PC-3 (cell line): ENCODE data around the gene MOK. TPM values are rescaled to one million over a fixed set of nuclear protein-coding genes. Genes with fewer than 3 reads are reported as not detected.

Experiments used
- ATAC-seq: fragments of 200-7000 bp; cut with Tn5 transposase; 2 replicates; pipeline ENCODE4 v1.9.1; 2020; ENCODE audit warnings: mild to moderate bottlenecking, moderate library complexity
- BruUV-seq: library from RNA; stranded (reverse); fragments of 400-500 nt; replicated peaks from 2 replicates; lab custom pipeline; 2021; lab: Mats Ljungman, UMichigan
- CTCF ChIA-PET: fragments of 300-600 bp; sonication (Branson Sonifier 250); formaldehyde crosslinking; loops from one replicate; lab custom pipeline; 2022; ENCODE audit warnings: antibody characterized with exemption; lab: Charles Lee
- POLR2A ChIA-PET: fragments of 300-600 bp; sonication (Branson Sonifier 250); formaldehyde crosslinking; loops from one replicate; lab custom pipeline; 2022; ENCODE audit warnings: antibody characterized with exemption; ENCODE audit not compliant: unreplicated experiment; lab: Charles Lee
- DNase-seq: peaks from one replicate; pipeline ENCODE4 v3.0.0-alpha.2; 2015
- H2AFZ ChIP-seq: fragments of 300-600 bp; sonication (generic); 2 replicates; pipeline ENCODE4 v1.6.0; 2016; ENCODE audit warnings: antibody characterized with exemption, low read length
- H3F3A ChIP-seq: fragments of 300-600 bp; sonication (generic); one replicate; pipeline ENCODE4 v1.6.0; 2017; ENCODE audit warnings: antibody characterized with exemption, low read length, control low read depth, mild to moderate bottlenecking; ENCODE audit not compliant: unreplicated experiment
- H3K27ac ChIP-seq: fragments of 300-600 bp; sonication (generic); 2 replicates; pipeline ENCODE4 v1.5.1; 2016; ENCODE audit warnings: mild to moderate bottlenecking, low read length
- H3K27me3 ChIP-seq: fragments of 300-600 bp; sonication (generic); 2 replicates; pipeline ENCODE4 v1.6.1; 2016; ENCODE audit warnings: low read length, mixed read lengths
- H3K36me3 ChIP-seq: fragments of 300-600 bp; sonication (generic); 2 replicates; pipeline ENCODE4 v1.6.1; 2016; ENCODE audit warnings: low read depth, mixed run types, low read length, mixed read lengths
- H3K4me1 ChIP-seq: fragments of 300-600 bp; sonication (generic); 2 replicates; pipeline ENCODE4 v1.5.1; 2016; ENCODE audit warnings: low read length; ENCODE audit not compliant: insufficient read depth
- H3K4me2 ChIP-seq: fragments of 300-600 bp; sonication (generic); 2 replicates; pipeline ENCODE4 v1.6.0; 2016; ENCODE audit warnings: low read length
- H3K4me3 ChIP-seq: fragments of 300-600 bp; sonication (generic); 2 replicates; pipeline ENCODE4 v1.5.1; 2016; ENCODE audit warnings: mild to moderate bottlenecking, low read length, mixed read lengths
- H3K79me2 ChIP-seq: fragments of 300-600 bp; sonication (generic); 2 replicates; pipeline ENCODE4 v1.6.1; 2017; ENCODE audit warnings: low read length, mixed read lengths
- H3K9ac ChIP-seq: fragments of 300-600 bp; sonication (generic); 2 replicates; pipeline ENCODE4 v1.6.0; 2016; ENCODE audit warnings: mild to moderate bottlenecking, low read length
- H3K9me2 ChIP-seq: fragments of 300-600 bp; sonication (generic); replicated peaks from 2 replicates; pipeline ENCODE4 v1.6.1; 2016; ENCODE audit warnings: mixed run types, low read length, mixed read lengths
- H3K9me3 ChIP-seq: fragments of 300-600 bp; sonication (generic); 2 replicates; pipeline ENCODE4 v1.6.1; 2016; ENCODE audit warnings: low read length, mixed read lengths
- H4K20me1 ChIP-seq: fragments of 300-600 bp; sonication (generic); 2 replicates; pipeline ENCODE4 v1.6.1; 2016; ENCODE audit warnings: low read length, mixed read lengths
- EZH2 ChIP-seq: fragments of 300-600 bp; sonication (generic); IDR thresholded peaks from one replicate; pipeline ENCODE4 v1.6.1; 2017; ENCODE audit warnings: antibody characterized with exemption, mild to moderate bottlenecking, low read length; ENCODE audit not compliant: unreplicated experiment
- EZH2phosphoT487 ChIP-seq: fragments of 300-600 bp; sonication (generic); IDR thresholded peaks from 2 replicates; pipeline ENCODE4 v1.6.1; 2018; ENCODE audit warnings: mild to moderate bottlenecking, antibody characterized with exemption, low read length, borderline replicate concordance
- intact Hi-C: fragments of 100-400 bp; cut with micrococcal nuclease; formaldehyde crosslinking; loops from 2 replicates; pipeline ENCODE4 v1.9.0; 2023
- total RNA-seq: library from RNA; depleted of rRNA; stranded (reverse); fragments of >200 nt; gene quantifications from 2 replicates; pipeline ENCODE4 v1.2.3, GENCODE V29; 2014
- TF ChIP-seq, protein P1 (sequence below): fragments of 300-600 bp; sonication (generic); conservative IDR thresholded peaks from 2 replicates; pipeline ENCODE4 v1.5.1; 2017; ENCODE audit warnings: antibody characterized with exemption, low read depth, mild to moderate bottlenecking, low read length

Gene MOK
- total RNA-seq, 1 experiment from 2014 or later, result 108 TPM

DNA sequence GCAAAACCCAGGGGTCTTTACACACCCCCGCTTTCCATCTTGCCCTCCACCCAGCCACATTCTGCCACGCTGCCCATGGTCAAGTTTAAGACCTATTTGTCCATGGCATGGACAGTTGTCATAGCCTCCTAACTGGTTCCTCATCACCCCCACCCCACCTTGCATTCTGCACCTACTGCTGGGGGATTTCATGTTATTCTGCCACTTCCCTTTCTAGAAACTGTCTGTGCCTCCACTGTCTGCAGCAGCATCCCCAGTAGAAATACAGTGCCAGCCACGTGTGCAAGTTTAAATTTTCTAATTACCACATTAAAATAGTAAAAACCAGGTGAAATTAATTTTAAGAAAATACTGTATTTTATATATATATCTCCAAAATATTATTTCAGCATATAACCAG lies 102.0 kb downstream of the MOK start:
- no peaks in the 10 kb centered on the region for H3K9me3 ChIP-seq
- peaks cover 35% of the 10 kb centered on the region for H3K79me2 ChIP-seq
- POLR2A ChIA-PET, result no interaction called here

DNA sequence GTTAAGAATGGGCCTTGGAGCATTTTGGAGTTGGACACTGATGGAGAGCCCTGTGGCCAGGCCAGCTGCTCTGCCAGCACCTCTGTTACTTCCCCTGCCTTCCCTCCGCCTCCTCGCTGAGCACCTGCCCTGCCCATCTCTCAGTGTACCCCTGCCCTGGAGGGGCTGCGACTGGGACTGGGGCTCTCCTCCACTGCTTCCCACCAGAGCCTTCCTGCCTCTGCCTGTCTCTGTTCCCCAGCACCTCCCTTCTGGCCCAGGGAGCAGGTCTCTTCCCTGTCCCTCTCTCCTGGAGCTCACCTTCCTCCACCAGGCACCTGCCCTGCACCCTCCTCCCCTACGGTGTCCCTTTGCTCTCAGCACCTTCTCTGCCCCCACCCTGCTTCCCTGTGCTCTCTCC lies 103.2 kb downstream of the MOK start:
- H3K36me3 ChIP-seq, result peaks cover 10% of the 10 kb centered on the region; the same call in 1 of the 2 replicates
- TF ChIP-seq EZH2 (no peak), EZH2phosphoT487 (no peak)
- TF ChIP-seq, protein P1, sequence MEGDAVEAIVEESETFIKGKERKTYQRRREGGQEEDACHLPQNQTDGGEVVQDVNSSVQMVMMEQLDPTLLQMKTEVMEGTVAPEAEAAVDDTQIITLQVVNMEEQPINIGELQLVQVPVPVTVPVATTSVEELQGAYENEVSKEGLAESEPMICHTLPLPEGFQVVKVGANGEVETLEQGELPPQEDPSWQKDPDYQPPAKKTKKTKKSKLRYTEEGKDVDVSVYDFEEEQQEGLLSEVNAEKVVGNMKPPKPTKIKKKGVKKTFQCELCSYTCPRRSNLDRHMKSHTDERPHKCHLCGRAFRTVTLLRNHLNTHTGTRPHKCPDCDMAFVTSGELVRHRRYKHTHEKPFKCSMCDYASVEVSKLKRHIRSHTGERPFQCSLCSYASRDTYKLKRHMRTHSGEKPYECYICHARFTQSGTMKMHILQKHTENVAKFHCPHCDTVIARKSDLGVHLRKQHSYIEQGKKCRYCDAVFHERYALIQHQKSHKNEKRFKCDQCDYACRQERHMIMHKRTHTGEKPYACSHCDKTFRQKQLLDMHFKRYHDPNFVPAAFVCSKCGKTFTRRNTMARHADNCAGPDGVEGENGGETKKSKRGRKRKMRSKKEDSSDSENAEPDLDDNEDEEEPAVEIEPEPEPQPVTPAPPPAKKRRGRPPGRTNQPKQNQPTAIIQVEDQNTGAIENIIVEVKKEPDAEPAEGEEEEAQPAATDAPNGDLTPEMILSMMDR, result no peak

More for the DNA sequence above, 102.0 kb downstream of the MOK start:
- Histone ChIP-seq H3K36me3 (peaks cover 6% of the 10 kb centered on the region; the same call in 1 of the 2 replicates), H3F3A (no peaks in the 10 kb centered on the region), H3K4me1 (no peaks in the 10 kb centered on the region), H3K27me3 (no peaks in the 10 kb centered on the region), H3K9me2 (no peaks in the 10 kb centered on the region), H3K4me2 (no peak overlapping the region), H4K20me1 (no peaks in the 10 kb centered on the region), H3K4me3 (no peak overlapping the region), H3K9ac (no peak overlapping the region), H2AFZ (no peak overlapping the region), H3K27ac (no peak overlapping the region)
- no peak for ATAC-seq
- DNase-seq, result no peak
- TF ChIP-seq EZH2 (no peak), EZH2phosphoT487 (no peak)
- TF ChIP-seq, protein P1, result no peak
- intact Hi-C loops, result no loop called here
- CTCF ChIA-PET, result no interaction called here
- BruUV-seq, result no TSS peak

DNA sequence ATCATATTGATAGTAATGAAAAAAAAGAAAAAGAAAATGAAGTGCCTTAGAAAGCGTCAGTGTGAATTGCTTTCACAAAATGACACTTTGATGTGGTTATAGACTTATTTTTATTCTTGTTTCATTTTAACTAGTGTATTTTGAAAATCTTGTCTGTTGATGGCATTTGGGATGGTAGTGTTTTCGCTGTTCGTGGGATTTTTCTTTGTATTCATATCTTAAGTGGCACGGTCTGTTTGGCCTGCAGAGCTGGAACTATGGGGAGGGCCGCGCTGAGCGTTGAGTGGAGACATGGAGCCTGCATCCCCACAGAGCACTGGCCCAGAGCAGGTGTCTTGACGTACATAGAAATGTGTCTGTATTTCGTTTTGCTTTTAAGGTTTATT lies 103.6 kb downstream of the MOK start:
- Histone ChIP-seq H3K27ac (no peak overlapping the region), H3K9ac (no peak overlapping the region), H3K9me2 (no peaks in the 10 kb centered on the region), H4K20me1 (no peaks in the 10 kb centered on the region), H3K4me1 (no peaks in the 10 kb centered on the region), H3K79me2 (peaks cover 42% of the 10 kb centered on the region), H2AFZ (no peak overlapping the region), H3K36me3 (peaks cover 7% of the 10 kb centered on the region; the same call in 1 of the 2 replicates), H3K27me3 (no peaks in the 10 kb centered on the region), H3K9me3 (no peaks in the 10 kb centered on the region), H3K4me3 (no peak overlapping the region), H3F3A (no peaks in the 10 kb centered on the region), H3K4me2 (no peak overlapping the region)
- DNase-seq, result no peak
- intact Hi-C loops, result no loop called here
- ATAC-seq, result no peak
- ChIA-PET CTCF (no interaction called here), POLR2A (interaction anchor here (0.5 kb wide), 1 partner anchor 46 kb away, joined by 3 read pairs; no protein-coding TSS in a partner anchor)
- BruUV-seq, result no TSS peak
- TF ChIP-seq EZH2phosphoT487 (no peak), EZH2 (no peak)
- TF ChIP-seq, protein P1, result no peak

More for the DNA sequence above, 103.2 kb downstream of the MOK start:
- no TSS peak for BruUV-seq
- Histone ChIP-seq H4K20me1 (no peaks in the 10 kb centered on the region), H3K27me3 (no peaks in the 10 kb centered on the region), H3K4me2 (no peak overlapping the region), H3K27ac (no peak overlapping the region), H3K9ac (no peak overlapping the region), H3K9me3 (no peaks in the 10 kb centered on the region), H3K79me2 (peaks cover 42% of the 10 kb centered on the region), H3K4me1 (no peaks in the 10 kb centered on the region), H3K9me2 (no peaks in the 10 kb centered on the region), H2AFZ (no peak overlapping the region), H3F3A (no peaks in the 10 kb centered on the region), H3K4me3 (no peak overlapping the region)
- DNase-seq, result no peak
- ChIA-PET POLR2A (interaction anchor here (0.5 kb wide), 1 partner anchor 47 kb away, joined by 3 read pairs; no protein-coding TSS in a partner anchor), CTCF (no interaction called here)
- ATAC-seq, result no peak
- intact Hi-C loops, result no loop called here
